HG02798 (cell line): ENCODE data around the gene HS1BP3.

ENCODE experiments used
- ATAC-seq: cut with Tn5 transposase; IDR thresholded peaks from one replicate; pipeline ENCODE4 v1.9.1; 2021; ENCODE audit warnings: mild to moderate bottlenecking; ENCODE audit not compliant: unreplicated experiment, poor library complexity

Gene HS1BP3, protein sequence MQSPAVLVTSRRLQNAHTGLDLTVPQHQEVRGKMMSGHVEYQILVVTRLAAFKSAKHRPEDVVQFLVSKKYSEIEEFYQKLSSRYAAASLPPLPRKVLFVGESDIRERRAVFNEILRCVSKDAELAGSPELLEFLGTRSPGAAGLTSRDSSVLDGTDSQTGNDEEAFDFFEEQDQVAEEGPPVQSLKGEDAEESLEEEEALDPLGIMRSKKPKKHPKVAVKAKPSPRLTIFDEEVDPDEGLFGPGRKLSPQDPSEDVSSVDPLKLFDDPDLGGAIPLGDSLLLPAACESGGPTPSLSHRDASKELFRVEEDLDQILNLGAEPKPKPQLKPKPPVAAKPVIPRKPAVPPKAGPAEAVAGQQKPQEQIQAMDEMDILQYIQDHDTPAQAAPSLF

DNA sequence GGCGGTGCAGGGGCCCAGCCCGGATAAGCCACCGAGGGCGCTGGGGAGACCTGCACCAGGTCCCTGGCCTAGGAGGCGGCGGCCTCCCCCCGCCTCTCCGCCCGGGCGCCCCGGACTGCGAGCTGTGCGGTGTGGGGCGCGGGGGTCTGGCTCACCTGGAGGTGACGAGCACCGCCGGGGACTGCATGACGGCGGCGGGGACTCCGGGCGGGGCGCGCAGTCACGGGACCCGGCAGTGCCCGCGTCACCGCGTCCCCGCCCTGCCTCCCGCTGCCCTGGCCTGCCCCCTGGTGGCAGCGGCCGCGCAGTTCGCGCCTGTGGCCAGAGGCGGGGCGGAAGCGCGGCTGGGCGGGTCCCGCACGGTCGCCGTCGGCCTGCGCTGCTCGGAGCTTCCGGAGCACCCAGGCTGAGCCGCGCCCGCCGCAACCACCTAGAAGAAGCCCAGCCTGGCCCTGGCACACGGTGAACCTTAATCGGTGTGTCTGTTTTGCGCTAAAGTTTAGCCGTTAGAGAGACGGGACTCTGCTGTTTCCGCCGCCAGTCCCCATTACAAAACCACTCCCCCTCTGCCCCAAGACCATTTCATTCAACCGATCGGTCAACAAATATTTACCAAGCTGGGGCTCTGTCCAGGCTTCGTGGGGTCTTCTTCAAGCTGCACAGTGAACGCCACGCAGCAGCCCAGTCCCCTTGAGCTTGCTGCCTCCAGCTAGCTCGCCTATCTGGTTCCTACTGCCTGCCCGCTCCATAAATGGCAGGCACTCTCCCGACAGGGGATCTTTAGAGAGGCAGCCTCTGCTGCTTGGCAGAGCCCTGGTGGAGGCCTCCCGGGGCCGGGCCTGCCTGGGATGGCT is at the start of gene HS1BP3:
HS1BP3 (minus strand) TSS at position 222 of the 854 bp plus-strand sequence; CDS start at position 187, 35 bp downstream.
- ATAC-seq = peak; percentile 97

DNA sequence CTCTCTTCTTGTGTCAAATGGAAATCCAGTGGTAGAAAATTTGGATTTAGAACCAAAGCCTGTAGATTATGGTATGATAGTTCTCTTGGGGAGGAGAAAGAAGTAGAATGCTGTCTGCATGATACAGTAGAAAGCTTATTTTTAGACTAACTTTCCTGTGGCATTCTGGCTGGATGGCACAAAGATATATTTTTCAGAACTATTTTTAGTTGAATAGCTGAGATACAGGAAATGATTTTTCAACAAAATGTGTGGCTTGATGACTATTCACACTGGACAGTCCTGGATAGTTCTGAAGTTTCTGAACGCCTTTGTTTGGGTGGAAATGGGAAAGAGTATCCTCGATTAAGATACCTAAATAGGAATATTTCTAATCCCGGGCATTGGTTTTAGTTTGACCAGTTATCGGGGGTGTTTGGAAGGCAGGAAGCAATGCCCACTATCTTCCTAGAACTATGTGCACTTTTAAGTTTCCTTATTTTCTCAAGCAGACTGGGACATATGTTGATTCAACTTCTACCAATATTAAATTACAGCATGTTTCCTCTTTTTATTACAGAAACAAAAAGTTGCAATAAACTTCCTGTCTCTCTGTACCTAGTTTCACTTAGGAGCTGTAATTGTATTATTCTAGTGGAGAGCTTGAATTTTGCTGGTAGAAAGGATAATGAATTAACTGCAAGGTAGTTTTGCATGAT is 48.2 kb upstream of the HS1BP3 start:
- no peak for ATAC-seq

DNA sequence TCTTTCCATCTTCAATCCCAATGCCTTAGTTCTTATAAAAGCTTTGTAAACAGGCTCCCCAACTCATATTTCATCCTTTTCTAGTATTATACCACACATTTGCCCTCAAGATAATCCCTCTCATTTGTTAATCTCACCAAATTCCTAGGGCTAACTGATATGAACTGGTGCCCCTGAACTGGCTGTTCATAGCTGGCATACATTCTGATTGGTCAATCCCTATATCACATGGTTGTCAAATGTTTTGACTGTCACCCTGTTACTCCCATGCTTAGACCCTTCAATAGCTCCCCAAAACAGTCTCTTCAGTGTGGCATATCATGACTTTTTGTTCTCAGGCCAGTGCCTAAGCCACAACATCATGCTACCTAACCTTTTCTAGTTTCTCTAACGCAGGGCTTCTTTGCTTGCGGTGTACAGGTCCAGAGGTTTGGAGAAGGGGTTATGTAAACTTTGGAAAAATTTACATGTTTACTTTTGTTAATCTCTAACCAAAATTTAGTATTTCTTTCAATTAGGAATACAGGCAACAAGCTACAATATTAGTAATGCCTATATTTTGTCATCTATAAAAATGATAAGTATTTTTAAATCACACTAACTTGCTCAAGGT is 46.5 kb upstream of the HS1BP3 start:
- ATAC-seq = no peak

DNA sequence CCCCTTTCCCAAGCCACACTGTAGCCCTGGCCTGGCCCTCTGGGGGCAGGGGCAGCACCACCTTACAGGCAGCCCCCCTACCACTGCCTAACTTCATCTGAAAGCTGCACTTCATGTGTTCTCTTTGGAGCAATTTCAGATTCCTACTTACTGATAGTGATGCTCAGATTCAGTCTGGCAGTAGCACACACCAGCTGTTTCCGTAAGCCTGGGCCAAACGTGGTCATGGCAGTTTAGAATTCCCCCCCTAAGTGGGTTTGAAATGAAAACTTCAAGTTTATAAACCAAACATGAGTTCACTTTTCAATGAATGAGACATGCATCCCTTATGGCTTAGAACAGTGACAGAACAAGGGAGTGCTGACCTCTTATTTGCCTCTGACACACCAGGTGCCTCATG is 45.5 kb upstream of the HS1BP3 start:
- no peak for ATAC-seq

DNA sequence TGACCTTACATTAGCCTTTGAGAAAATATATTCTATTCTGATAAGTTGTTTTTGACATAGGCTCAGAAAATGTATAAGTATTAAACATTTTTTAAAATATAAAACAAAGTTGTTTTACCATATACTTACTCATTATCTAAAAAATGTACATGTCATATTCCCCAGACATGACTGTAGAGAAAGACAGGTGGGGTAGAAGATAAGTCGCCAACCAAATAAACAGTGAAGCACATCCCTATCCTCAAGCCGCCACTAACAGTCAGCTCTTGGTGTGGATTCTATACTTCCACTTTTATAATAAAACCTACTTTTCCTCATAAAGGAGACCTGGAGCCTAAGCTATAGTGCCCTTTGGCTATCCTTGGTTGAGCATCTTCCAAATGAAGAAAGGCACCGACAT is 42.4 kb upstream of the HS1BP3 start:
- ATAC-seq = no peak

DNA sequence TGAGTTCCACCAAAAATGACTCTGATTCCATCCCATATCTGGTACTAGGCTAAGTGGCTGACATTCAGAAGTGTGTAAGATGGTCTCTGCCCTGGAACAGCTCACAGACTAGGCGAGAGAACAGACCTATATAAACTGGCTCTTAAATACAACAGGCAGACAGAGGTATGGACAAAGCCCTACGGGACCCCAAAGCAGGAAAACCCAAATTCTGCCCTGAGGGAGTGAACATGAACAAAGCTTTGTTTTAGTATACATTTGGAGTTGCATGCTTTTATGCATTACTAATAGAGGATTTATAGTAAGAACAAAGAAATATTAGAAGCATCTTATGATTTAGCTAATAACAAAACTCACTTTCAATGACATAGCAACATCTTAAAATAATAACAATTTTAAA is 41.2 kb upstream of the HS1BP3 start:
- no peak for ATAC-seq

DNA sequence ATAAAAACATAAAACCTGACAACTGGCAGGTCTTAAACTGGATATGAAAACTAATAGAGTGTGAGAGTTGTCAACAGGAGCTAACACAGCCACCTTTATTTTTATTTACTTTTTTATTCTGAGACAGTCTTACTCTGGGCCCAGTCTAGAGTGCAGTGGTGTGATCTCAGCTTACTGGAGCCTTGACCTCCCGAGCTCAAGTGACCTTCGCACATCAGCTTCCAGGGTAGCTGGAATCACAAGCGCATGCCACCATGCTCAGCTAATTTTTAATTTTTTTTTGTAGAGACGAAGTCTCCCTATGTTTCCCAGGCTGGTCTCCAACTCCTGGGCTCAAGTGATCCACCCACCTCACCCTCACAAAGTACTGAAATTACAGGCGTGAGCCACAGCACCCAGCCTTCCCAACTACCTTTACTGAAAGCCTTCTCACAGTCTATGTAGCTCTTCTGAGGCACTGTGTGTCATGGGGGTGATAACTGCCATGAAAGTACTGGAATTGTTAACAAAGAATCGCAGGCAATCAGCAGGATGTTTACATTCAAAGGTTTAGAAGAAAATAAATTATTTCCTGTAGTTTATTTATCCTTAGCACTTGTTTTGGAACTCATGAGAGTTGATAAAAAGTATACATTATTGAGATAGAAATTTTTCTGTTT is 40.3 kb upstream of the HS1BP3 start:
- no peak for ATAC-seq

DNA sequence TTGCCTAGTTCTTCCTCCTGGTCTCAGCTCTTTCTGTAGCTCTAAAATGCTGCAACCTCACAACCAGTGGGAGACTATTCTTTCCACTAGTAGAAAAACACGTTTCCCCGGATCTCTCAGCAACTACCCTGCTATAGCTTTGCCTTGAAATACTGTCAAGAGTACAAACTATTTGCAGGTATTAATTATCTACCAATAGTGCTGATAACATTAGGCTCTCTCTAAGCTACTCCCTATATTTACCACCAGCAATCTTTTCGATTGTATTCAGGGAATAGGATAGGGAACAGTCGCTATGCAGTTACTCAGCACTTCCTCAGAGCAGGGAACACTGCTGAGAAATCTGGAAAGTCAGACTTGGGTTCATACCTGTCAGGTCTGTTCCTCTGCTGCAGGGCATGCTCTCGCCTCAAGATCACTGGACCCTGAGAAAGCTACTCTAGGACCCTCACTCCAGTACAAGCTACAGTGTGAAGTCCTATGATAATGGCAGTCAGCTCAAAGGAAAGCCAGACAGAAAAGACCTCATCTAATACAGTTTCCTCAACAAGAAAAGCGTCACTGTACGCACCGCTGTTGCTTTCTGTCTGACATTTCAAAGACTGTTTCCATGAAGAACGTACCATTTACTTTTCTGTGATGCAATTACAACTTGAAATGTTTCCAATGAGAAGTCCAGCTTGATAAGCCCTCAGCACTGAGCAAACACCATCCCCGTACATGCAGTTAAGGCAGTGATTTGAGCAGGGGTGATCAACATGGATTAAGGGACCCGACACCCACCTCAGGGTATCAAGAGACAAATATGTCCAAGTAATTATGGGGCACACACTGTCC is 38.7 kb upstream of the HS1BP3 start:
- no peak for ATAC-seq

DNA sequence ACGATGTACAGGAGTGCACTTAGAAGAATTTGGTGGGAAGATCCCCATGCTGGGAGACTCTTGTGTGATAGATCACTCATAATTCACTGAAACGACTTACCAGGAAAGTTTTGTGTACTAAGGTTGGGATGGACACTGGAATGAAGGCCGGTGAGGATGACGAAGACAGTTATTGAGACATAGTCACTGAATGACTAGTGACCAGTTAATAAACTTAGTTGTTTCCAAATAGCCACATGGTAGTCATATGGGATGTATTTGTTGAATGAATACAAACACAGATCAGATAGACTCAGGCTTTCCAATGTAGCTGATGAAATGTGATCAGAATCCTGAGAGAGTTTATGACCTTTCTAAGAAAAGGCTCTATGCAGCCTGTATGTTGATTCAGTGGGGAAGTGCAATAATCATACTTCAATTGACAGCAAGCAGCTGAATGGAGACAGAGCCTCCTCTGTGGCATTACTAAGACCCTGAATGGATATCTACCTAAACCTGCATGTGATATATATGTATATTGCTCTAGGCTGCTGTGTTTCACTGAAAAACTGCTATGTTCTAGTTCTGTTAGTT is 36.4 kb upstream of the HS1BP3 start:
- no peak for ATAC-seq

DNA sequence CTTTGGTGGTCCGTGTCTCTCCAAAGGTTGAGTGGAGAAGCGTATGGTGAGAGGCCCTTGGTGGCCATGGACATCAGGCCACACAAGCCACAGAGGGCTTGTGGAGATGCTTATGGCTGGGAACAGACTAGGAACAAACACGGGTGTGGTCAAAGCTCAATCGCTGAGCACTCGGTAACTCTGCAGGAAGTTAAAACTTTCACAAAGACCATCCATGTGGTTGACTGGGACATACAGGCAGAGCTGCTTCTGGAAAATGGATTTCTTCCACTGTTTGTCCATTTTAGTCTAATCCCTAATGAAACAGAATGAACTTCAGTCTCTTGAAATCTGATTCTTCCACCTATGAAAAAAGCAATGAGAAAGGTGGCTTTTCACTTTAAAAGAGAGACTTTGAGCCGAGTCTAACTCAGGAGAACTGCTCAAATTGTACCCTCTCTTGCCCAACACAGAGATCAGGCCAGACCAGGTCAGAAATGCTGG is 33.7 kb upstream of the HS1BP3 start:
- ATAC-seq = no peak

DNA sequence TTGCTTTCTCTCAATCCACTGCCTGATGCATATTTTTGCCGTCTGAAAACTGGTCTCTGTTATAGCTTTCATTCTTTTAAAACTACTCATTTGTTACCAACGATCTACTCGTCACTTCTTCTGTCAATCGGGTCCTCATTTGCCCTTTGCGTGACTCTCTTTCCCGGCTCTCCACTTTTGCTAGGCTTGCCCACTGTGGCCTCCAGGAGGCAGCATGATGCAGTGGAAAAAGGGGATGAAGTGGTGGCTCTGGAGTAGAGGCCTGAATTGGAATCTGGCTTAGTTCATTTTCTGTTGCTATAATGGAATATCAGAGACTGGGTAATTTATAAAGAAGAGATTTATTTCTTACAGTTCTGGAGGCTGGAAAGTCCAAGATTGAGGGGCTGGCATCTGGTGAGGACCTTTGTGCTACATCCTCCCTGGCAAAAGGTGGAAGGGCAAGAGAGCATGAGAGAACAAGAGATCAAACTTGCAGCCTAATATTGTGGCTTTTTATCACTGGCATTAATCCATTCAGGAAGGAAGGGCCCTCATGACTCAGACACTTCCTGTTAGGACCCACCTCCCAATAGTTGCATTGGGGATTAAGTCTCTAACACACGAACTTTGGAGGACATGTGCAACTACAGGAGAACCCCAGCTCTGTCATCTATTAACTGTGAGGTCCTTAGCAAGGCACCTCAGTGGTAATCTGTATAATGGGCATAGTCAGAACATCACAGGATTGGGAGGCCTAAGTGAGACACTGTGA is 31.4 kb upstream of the HS1BP3 start:
- ATAC-seq = no peak

DNA sequence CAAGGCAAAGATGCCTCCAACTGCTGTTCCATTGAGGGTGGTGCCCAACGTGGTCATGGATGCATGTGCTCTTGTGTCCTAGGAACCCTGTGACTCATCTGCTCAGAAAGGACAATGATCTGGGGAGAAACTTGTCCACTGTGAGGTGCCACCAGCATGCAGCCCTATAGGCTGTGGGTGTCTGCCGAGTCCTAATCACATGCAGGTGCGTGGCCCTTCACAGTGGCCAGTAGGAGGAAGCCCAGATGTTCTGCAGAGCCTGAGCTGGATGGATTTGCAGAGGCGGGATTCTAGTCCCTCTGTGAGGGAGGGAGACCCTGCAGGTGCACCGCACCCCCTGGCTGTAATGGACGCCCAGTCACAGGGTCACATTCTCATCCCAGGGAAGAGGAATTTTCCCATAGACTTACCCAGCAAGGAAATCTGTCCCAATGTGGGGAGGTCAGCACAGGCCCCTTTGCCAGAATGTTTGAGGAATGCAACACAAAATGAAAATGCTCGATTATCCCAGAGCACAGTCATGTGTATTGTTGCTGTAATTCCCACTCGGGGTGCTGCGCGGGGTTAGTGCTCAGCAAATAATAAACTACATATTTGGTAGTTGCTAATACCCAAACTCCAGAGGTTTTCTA is 30.0 kb upstream of the HS1BP3 start:
- no peak for ATAC-seq

DNA sequence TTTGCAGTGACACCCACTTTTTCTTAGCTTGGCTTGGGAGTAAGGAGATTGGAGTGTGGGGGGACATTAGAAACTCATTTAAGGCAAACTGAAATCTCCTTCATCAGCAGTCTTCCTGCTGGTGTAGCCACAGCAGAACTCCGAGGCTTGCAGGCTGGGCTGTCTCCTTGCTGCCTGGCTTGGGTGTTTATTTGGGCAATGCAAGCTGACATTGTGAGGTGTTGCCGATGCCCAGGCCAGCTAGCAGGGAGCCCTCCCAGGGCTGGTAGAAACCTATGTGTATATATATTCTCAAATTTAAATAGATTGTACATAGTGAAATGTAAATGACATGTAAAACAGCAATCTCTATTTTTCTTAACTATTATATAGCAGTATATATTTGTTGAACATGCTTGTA is 27.9 kb upstream of the HS1BP3 start:
- ATAC-seq = no peak

DNA sequence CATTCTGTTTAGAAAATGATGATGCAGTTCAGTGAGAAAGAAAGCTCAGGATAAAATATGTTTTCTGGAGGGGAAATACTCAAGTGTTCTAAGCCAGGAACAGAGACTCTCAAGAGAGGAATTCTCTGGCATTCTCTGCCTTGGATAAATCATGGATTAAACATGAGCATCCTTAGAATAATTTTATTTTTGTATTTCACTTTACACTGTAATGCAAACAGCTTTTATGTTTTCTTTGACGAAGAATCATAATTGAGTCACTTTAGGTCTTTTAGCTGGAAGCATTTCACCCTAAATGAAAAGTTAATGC is 27.1 kb upstream of the HS1BP3 start:
- no peak for ATAC-seq

DNA sequence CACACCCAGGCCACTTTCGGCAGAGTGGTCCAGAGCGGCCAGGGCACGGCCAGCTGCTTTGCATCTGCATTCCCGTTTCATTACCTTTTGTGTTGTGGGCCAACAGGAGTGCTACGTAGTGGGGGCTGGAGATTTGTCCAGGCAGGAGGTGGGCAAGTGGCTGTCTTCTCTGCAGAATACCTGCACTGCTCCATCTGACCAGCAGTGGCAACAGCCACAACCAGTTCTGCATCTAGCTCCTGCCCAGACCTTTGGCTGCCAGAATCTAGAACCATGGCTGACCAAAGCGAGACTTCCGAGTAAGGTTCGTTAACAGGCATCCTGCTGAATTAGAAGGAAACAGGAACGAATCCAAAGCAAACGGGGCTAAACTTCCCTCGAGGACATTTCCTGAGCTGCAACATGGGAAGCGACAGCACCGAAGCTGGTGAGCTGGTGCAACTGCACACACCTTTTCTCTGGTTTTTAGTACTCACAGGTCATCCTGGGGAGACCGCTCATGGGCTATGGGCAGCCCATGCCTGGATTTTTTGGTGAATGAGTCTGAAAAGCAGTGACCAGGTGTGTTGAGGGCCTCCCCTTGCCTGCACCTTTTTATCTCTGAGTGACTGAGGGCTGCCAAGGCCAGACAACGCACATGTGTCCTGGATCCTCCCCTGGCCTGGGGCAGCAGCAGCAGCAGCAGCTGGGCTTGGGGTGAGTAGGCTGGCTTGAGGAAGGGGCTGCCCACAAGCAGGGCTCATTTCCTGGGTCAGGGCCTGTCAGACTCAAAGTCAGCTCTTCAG is 26.6 kb upstream of the HS1BP3 start:
- ATAC-seq = peak; percentile 32

DNA sequence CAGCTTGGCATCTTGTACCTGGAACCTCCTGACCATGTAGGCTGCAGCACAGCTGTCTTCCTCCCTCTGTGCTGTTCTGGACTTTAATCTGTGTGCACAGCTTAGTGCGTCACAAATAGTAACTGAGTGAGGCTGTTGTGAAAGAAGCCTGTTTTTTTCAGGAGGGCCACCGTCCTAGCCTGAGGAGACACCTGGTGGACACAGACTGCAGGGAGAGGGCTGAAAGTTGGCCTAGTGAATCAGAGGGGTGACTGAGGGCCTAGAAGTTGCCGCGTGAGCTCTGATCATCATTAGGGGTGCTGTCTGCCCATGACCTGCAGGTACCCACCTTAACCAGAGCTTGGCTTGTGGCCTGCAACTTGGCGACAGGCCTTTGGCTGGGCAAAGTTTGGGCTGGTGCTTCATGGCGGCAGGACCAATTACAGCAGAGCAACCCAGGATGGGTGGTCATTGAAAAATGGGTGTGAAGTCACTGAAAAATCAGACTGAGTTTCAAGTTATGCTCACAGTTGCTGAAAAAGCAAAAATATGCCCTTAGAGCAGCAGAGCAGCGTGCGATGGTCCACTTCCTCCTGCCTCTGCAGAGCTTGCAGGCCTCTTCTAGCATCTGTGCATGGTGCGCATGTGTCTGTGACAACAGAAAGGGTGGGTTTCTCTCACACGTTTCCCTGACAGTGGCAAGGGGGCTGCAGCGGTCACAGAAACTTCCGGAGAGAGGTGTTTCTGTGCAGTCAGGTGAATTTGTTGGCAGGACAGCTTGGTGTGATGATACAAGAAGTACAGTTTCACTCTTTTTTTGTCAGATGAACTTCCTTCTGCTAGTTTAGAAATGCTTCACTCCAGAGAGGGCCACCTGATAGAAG is 25.7 kb upstream of the HS1BP3 start:
- ATAC-seq = peak; percentile 45
